GM23248 (cell line): ENCODE results near the gene WEE2.

ENCODE experiments used
- EZH2 ChIP-seq: fragments of 200-600 bp; sonication (generic); IDR thresholded peaks from 2 replicates; pipeline ENCODE4 v1.6.1; 2018; ENCODE audit warnings: antibody characterized with exemption, mild to moderate bottlenecking; ENCODE audit not compliant: insufficient read depth, poor library complexity, severe bottlenecking
- EZH2phosphoT487 ChIP-seq: fragments of 200-600 bp; sonication (generic); IDR thresholded peaks from 2 replicates; pipeline ENCODE4 v1.6.1; 2018; ENCODE audit warnings: antibody characterized with exemption, moderate library complexity, mild to moderate bottlenecking, low read depth; ENCODE audit not compliant: insufficient read depth

DNA sequence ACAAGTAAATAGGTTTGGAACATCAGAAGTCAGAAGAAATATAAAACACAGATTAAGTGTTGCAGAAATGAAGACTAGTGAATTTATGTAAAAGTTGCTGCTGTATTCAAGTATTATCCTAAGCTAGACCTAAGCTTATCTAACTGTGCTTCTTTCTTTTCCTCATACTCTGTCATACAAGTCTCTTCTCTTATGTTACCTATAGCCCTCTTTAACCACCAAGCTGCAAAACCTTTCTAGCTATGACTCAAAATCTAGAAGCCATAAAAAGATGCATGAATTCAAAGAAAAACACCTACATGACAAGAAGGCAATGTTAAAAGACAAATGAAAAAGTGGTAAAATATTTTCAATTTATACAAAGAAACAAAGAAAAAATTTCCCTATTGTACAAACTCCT is 29.1 kb upstream of the WEE2 start:
- TF ChIP-seq EZH2phosphoT487, result no peak
- no peak for TF ChIP-seq EZH2
